ENCODE results near the gene RADIL. TPM values are rescaled to one million over a fixed set of nuclear protein-coding genes. Genes with fewer than 3 reads are reported as not detected.

Gene RADIL
- total and polyA plus RNA-seq, 2 of the 13 experiments (the other 11 are each of a cell fraction or from before 2014, with no cell fraction given), result 0.05 to 0.09 TPM

DNA sequence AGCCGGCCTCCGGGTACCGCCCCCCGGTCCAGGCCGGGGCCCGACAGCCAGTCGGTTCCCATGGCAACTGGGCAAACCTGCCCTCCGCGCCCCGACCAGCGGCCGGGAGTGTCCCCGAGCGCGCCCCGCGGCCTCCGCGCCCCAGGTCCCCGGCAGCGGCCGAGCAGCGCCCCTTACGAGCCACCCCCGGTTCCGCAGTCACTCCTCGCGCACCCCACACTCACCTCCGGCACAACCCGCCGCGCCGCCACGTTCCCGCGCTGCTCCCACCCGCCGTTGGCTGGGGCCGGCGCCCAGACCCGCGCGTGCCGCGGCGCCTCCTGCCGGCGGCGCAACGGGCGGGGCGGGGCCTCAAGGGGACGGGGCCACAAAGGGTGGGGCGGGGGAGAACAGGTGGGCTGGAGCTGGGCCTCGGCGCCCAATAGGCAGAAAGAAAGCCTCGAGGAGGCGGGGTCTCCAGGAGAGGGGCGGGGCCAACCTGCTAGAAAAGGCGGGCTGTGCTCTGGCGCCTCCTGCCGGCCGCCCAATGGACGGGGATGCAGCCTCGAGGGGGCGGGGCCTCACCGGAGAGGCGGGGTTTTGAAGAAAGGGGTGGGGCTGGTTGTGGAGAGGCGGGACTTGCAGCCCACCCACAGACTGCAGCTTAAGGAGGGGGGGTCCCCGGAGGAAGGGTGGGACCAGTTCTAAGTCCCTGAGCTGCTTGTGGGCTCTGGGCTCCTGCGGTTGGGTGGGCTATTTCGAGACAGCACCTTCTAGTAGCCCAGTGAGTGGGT, at the start of gene RADIL (continued):
- no peak for TF ChIP-seq ZBTB40 (IDR thresholded peaks at IDR 0.05)
- TF ChIP-seq ZBTB40 (CRISPR knock-in tag; IDR thresholded peaks at IDR 0.05), result no peak
- TF ChIP-seq, protein P1, sequence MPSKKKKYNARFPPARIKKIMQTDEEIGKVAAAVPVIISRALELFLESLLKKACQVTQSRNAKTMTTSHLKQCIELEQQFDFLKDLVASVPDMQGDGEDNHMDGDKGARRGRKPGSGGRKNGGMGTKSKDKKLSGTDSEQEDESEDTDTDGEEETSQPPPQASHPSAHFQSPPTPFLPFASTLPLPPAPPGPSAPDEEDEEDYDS (CRISPR knock-in tag; IDR thresholded peaks at IDR 0.05), result peak; percentile 94
- no peak for TF ChIP-seq HOXD1 (CRISPR knock-in tag; IDR thresholded peaks at IDR 0.05)
- no peak for TF ChIP-seq TARDBP (CRISPR knock-in tag; IDR thresholded peaks at IDR 0.05)
- TF ChIP-seq KMT2A (CRISPR knock-in tag; IDR thresholded peaks at IDR 0.05), result no peak
- no peak for TF ChIP-seq ZNF557 (CRISPR knock-in tag; IDR thresholded peaks at IDR 0.05)
- no peak for TF ChIP-seq ZNF878 (CRISPR knock-in tag; IDR thresholded peaks at IDR 0.05)
- no peak for TF ChIP-seq BATF2 (CRISPR knock-in tag; IDR thresholded peaks at IDR 0.05)
- no peak for TF ChIP-seq EED (CRISPR knock-in tag; IDR thresholded peaks at IDR 0.05)
- no peak for TF ChIP-seq REXO4 (CRISPR knock-in tag; IDR thresholded peaks at IDR 0.05; ENCODE audit: borderline replicate concordance)
- TF ChIP-seq PAX8 (CRISPR knock-in tag; IDR thresholded peaks at IDR 0.05; ENCODE audit: borderline replicate concordance), result no peak
- no peak for TF ChIP-seq ZNF75D (CRISPR knock-in tag; IDR thresholded peaks at IDR 0.05; ENCODE audit: borderline replicate concordance)
- no peak for TF ChIP-seq ZNF17 (CRISPR knock-in tag; IDR thresholded peaks at IDR 0.05)
- TF ChIP-seq THAP8 (CRISPR knock-in tag; IDR thresholded peaks at IDR 0.05; ENCODE audit: borderline replicate concordance), result no peak
- no peak for TF ChIP-seq ZNF550 (CRISPR knock-in tag; IDR thresholded peaks at IDR 0.05; ENCODE audit: borderline replicate concordance)
- no peak for TF ChIP-seq ZNF143 (CRISPR knock-in tag; IDR thresholded peaks at IDR 0.05)
- TF ChIP-seq E2F2 (CRISPR knock-in tag; IDR thresholded peaks at IDR 0.05; ENCODE audit: borderline replicate concordance), result no peak
